NCI-H510A (cell line): ENCODE measurements around the gene NFAM1.

Experiments
- DNase-seq: peaks from one replicate; lab custom pipeline; 2025; lab: John Stamatoyannopoulos, UW

Gene NFAM1

GRCh38 chr22:42432020-42432596 is at the start of gene NFAM1:
Gene NFAM1, minus strand, starts transcription at chr22:42432403. Its CDS starts 46 bp downstream, at chr22:42432357.
- DNase-seq = no peak

- no peak for DNase-seq
Measured at GRCh38 chr22:42475122-42475521, 42.9 kb upstream of the NFAM1 start.

GRCh38 chr22:42473484-42474193 is 41.4 kb upstream of the NFAM1 start:
- DNase-seq = no peak

- no peak for DNase-seq
Measured at GRCh38 chr22:42472671-42473070, 40.5 kb upstream of the NFAM1 start.

- no peak for DNase-seq
Measured at GRCh38 chr22:42471441-42471840, 39.2 kb upstream of the NFAM1 start.

- no peak for DNase-seq
Measured at GRCh38 chr22:42470366-42471082, 38.3 kb upstream of the NFAM1 start.

GRCh38 chr22:42468841-42469240 is 36.6 kb upstream of the NFAM1 start:
- DNase-seq = no peak

GRCh38 chr22:42462016-42462415 is 29.8 kb upstream of the NFAM1 start:
- peak; percentile 9 for DNase-seq

- peak; percentile 79 for DNase-seq
Measured at GRCh38 chr22:42461511-42461910, 29.3 kb upstream of the NFAM1 start.

- no peak for DNase-seq
Measured at GRCh38 chr22:42459287-42460063, 27.3 kb upstream of the NFAM1 start.

GRCh38 chr22:42452916-42453315 is 20.7 kb upstream of the NFAM1 start:
- DNase-seq = no peak

- no peak for DNase-seq
Measured at GRCh38 chr22:42452456-42452855, 20.3 kb upstream of the NFAM1 start.

GRCh38 chr22:42451499-42452145 is 19.4 kb upstream of the NFAM1 start:
- no peak for DNase-seq

GRCh38 chr22:42450862-42451261 is 18.7 kb upstream of the NFAM1 start:
- DNase-seq = no peak

- no peak for DNase-seq
Measured at GRCh38 chr22:42446151-42446550, 13.9 kb upstream of the NFAM1 start.

GRCh38 chr22:42444077-42444904 is 12.1 kb upstream of the NFAM1 start:
- peak; percentile 55 for DNase-seq

GRCh38 chr22:42443240-42444076 is 11.3 kb upstream of the NFAM1 start:
- DNase-seq = no peak

- no peak for DNase-seq
Measured at GRCh38 chr22:42442748-42443147, 10.5 kb upstream of the NFAM1 start.

- DNase-seq = no peak
Measured at GRCh38 chr22:42440728-42441127, 8.5 kb upstream of the NFAM1 start.
